ENCODE measurements around the gene FBXL19. TPM values are rescaled to one million over a fixed set of nuclear protein-coding genes. Genes with fewer than 3 reads are reported as not detected.

FBXL19 gene
- total and polyA plus RNA-seq, 2 donors (not counting 1 experiment from before 2014, with no cell fraction given) = 9.0 to 25.0 TPM

DNA sequence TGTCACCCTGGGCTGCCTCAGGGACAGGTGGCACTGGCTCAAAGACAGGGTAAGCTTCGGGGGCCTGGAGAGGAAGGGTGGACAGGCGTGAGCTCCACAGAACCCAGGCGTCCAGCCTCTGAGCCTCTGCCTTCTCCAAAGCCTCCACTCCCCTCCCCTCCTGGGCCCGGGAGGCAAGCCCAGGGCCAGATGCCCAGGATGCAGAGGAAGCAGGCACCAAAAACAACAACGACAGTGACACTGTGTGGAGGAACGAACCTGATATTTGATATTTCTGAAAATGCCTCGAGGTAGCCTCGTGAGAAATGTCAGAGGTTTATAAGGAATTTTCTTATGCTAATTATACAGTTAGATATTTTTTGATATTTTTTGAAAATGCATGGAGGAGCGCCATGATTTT is 35.4 kb upstream of the FBXL19 start:
- no peak overlapping the region for H3K9ac ChIP-seq (ENCODE audit: low read length)
- POLR2A ChIA-PET = interaction anchor here (0.6 kb wide), 1 partner anchor 568 kb away, joined by 4 read pairs; no protein-coding TSS in a partner anchor
- H3K27ac Mint-ChIP-seq = no peak overlapping the region
- H3K4me1 ChIP-seq (ENCODE audit: control insufficient read depth in 2 of 2, insufficient read depth in 2 of 2, low read length in 2 of 2) = peaks cover 14 to 23% of the 10 kb centered on the region in 2 donors
- no peaks in the 10 kb centered on the region for H3K27me3 Mint-ChIP-seq
- no peak overlapping the region for H3K27ac ChIP-seq (ENCODE audit: low read length in 2 of 2)
- intact Hi-C loops (cut with micrococcal nuclease) = no loop called here
- CTCF ChIA-PET = no interaction called here
- no peaks in the 10 kb centered on the region for H3K27me3 ChIP-seq (replicated peaks in 1 of 4; ENCODE audit: control extremely low read depth in 1 of 4, control insufficient read depth in 3 of 4, insufficient read depth in 4 of 4, low read length in 3 of 4)
- no peak for TF ChIP-seq EZH2 (IDR thresholded peaks at IDR 0.05; ENCODE audit: borderline replicate concordance, insufficient read depth, low read depth, low read length, poor library complexity, severe bottlenecking)
- TF ChIP-seq, protein P1, sequence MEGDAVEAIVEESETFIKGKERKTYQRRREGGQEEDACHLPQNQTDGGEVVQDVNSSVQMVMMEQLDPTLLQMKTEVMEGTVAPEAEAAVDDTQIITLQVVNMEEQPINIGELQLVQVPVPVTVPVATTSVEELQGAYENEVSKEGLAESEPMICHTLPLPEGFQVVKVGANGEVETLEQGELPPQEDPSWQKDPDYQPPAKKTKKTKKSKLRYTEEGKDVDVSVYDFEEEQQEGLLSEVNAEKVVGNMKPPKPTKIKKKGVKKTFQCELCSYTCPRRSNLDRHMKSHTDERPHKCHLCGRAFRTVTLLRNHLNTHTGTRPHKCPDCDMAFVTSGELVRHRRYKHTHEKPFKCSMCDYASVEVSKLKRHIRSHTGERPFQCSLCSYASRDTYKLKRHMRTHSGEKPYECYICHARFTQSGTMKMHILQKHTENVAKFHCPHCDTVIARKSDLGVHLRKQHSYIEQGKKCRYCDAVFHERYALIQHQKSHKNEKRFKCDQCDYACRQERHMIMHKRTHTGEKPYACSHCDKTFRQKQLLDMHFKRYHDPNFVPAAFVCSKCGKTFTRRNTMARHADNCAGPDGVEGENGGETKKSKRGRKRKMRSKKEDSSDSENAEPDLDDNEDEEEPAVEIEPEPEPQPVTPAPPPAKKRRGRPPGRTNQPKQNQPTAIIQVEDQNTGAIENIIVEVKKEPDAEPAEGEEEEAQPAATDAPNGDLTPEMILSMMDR (IDR thresholded peaks at IDR 0.05) = no peak
- H3K4me3 Mint-ChIP-seq = no peak overlapping the region
- H3K4me3 ChIP-seq (ENCODE audit: control extremely low read depth in 1 of 5, extremely low read depth in 1 of 5, insufficient read depth in 1 of 5, low read depth in 2 of 5, low read length in 4 of 5) = no peak overlapping the region
- peaks cover 8% of the 10 kb centered on the region for H4K20me1 ChIP-seq (ENCODE audit: control insufficient read depth, insufficient read depth, low read length, poor library complexity, severe bottlenecking)
- peaks cover 0 to 18% of the 10 kb centered on the region in 2 experiments for H3K36me3 ChIP-seq (replicated peaks in 1 of 2; ENCODE audit: control extremely low read depth in 1 of 2, control insufficient read depth in 1 of 2, extremely low read depth in 1 of 2, insufficient read depth in 2 of 2, low read length in 1 of 2)
- H3K4me2 ChIP-seq (replicated peaks; ENCODE audit: low read depth, low read length, poor library complexity, severe bottlenecking) = no peak overlapping the region
- H2AFZ ChIP-seq (ENCODE audit: insufficient read depth, low read depth, low read length, poor library complexity, severe bottlenecking) = no peak overlapping the region
- no CpG with 5 or more reads among the region's 9 CpGs for WGBS (ENCODE audit: insufficient coverage)
- peaks cover 29% of the 10 kb centered on the region for H3K4me1 Mint-ChIP-seq
- DNase-seq = no peak
- no peak for ATAC-seq (ENCODE audit: low read depth)
- no peaks in the 10 kb centered on the region for H3K9me3 Mint-ChIP-seq (ENCODE audit: insufficient read depth)
- peaks cover 55% of the 10 kb centered on the region for H3K79me2 ChIP-seq (ENCODE audit: control insufficient read depth, insufficient read depth, low read length)
- no peaks in the 10 kb centered on the region for H3K9me3 ChIP-seq (ENCODE audit: control extremely low read depth in 1 of 3, control insufficient read depth in 2 of 3, insufficient read depth in 1 of 3, low read length in 2 of 3)

- no peak for DNase-seq
- Histone ChIP-seq H3K79me2 (ENCODE audit: control insufficient read depth, insufficient read depth, low read length) (peaks cover 56% of the 10 kb centered on the region), H2AFZ (ENCODE audit: insufficient read depth, low read depth, low read length, poor library complexity, severe bottlenecking) (no peak overlapping the region), H3K9me3 (ENCODE audit: control extremely low read depth in 1 of 3, control insufficient read depth in 2 of 3, insufficient read depth in 1 of 3, low read length in 2 of 3) (no peaks in the 10 kb centered on the region), H3K9ac (ENCODE audit: low read length) (no peak overlapping the region), H3K4me3 (ENCODE audit: control extremely low read depth in 1 of 5, extremely low read depth in 1 of 5, insufficient read depth in 1 of 5, low read depth in 2 of 5, low read length in 4 of 5) (no peak overlapping the region), H3K4me2 (replicated peaks; ENCODE audit: low read depth, low read length, poor library complexity, severe bottlenecking) (no peak overlapping the region), H4K20me1 (ENCODE audit: control insufficient read depth, insufficient read depth, low read length, poor library complexity, severe bottlenecking) (peaks cover 8% of the 10 kb centered on the region), H3K4me1 (ENCODE audit: control insufficient read depth in 2 of 2, insufficient read depth in 2 of 2, low read length in 2 of 2) (peaks cover 20 to 27% of the 10 kb centered on the region in 2 donors), H3K27ac (ENCODE audit: low read length in 2 of 2) (no peak overlapping the region), H3K36me3 (replicated peaks in 1 of 2; ENCODE audit: control extremely low read depth in 1 of 2, control insufficient read depth in 1 of 2, extremely low read depth in 1 of 2, insufficient read depth in 2 of 2, low read length in 1 of 2) (peaks cover 0 to 16% of the 10 kb centered on the region in 2 experiments), H3K27me3 (replicated peaks in 1 of 4; ENCODE audit: control extremely low read depth in 1 of 4, control insufficient read depth in 3 of 4, insufficient read depth in 4 of 4, low read length in 3 of 4) (no peaks in the 10 kb centered on the region)
- Mint-ChIP-seq H3K4me3 (no peak overlapping the region), H3K9me3 (ENCODE audit: insufficient read depth) (no peaks in the 10 kb centered on the region), H3K27me3 (no peaks in the 10 kb centered on the region), H3K27ac (no peak overlapping the region), H3K4me1 (peaks cover 32% of the 10 kb centered on the region)
- ChIA-PET CTCF (interaction anchor here (1.4 kb wide), 1 partner anchor 13 kb away, joined by 5 read pairs; no protein-coding TSS in a partner anchor), POLR2A (interaction anchor here (0.7 kb wide), 1 partner anchor 815 kb away, joined by 6 read pairs; no protein-coding TSS in a partner anchor)
- TF ChIP-seq, protein P1 (IDR thresholded peaks at IDR 0.05) = no peak
- no peak for TF ChIP-seq EZH2 (IDR thresholded peaks at IDR 0.05; ENCODE audit: borderline replicate concordance, insufficient read depth, low read depth, low read length, poor library complexity, severe bottlenecking)
- 97% methylated on average over 4 of the region's 8 CpGs for WGBS (ENCODE audit: insufficient coverage)
- ATAC-seq (ENCODE audit: low read depth) = no peak
- intact Hi-C loops (cut with micrococcal nuclease) = no loop called here
Measured at GRCh38 chr16:30888856-30889499, 34.4 kb upstream of the FBXL19 start.

Measured in B cell (primary cell).